Epithelial cell of prostate (primary cell): ENCODE measurements around the gene CCDC7.
"Not testable (repeated sequence)": the region's sequence is repeated elsewhere in the genome, so short reads cannot be mapped to it uniquely, and the experiment has no call there.

Experiments used
- DNase-seq: peaks from one replicate; pipeline ENCODE4 v3.0.0-alpha.2; 2011; ENCODE audit warnings: low read depth, low spot score
- H3K27ac ChIP-seq: fragments of 450-650 bp; 2 replicates; pipeline ENCODE4 v1.5.1; 2017; ENCODE audit warnings: mild to moderate bottlenecking

CCDC7 gene

GRCh38 chr10:32795598-32796183 is 349.8 kb downstream of the CCDC7 start:
- H3K27ac ChIP-seq, result no peak overlapping the region
- DNase-seq, result no peak

GRCh38 chr10:32797393-32797792 is 351.5 kb downstream of the CCDC7 start:
- not testable (repeated sequence) for DNase-seq, H3K27ac ChIP-seq

- H3K27ac ChIP-seq, result no peak overlapping the region
- no peak for DNase-seq
Measured at GRCh38 chr10:32846974-32847373, 401.0 kb downstream of the CCDC7 start.

- no peak overlapping the region for H3K27ac ChIP-seq
- DNase-seq, result no peak
Measured at GRCh38 chr10:32851301-32851700, 405.4 kb downstream of the CCDC7 start.

- no peak overlapping the region for H3K27ac ChIP-seq
- no peak for DNase-seq
Measured at GRCh38 chr10:32854435-32854834, 408.5 kb downstream of the CCDC7 start.

- DNase-seq, result no peak
- no peak overlapping the region for H3K27ac ChIP-seq
Measured at GRCh38 chr10:32865170-32865569, 419.2 kb downstream of the CCDC7 start.

GRCh38 chr10:32877915-32878314 is 432.0 kb downstream of the CCDC7 start:
- H3K27ac ChIP-seq, result no peak overlapping the region
- no peak for DNase-seq

GRCh38 chr10:32878646-32879045 is 432.7 kb downstream of the CCDC7 start:
- H3K27ac ChIP-seq, result no peak overlapping the region
- no peak for DNase-seq

- no peak overlapping the region for H3K27ac ChIP-seq
- DNase-seq, result no peak
Measured at GRCh38 chr10:32882076-32882475, 436.1 kb downstream of the CCDC7 start.

- DNase-seq, result no peak
Measured at GRCh38 chr10:32887481-32887880, 441.5 kb downstream of the CCDC7 start.

GRCh38 chr10:32888161-32888927 is 442.4 kb downstream of the CCDC7 start:
- H3K27ac ChIP-seq, result no peak overlapping the region
- DNase-seq, result no peak

More at GRCh38 chr10:32887481-32887880, 441.5 kb downstream of the CCDC7 start:
- H3K27ac ChIP-seq, result no peak overlapping the region

- H3K27ac ChIP-seq, result no peak overlapping the region
- no peak for DNase-seq
Measured at GRCh38 chr10:32889631-32890212, 443.8 kb downstream of the CCDC7 start.

- H3K27ac ChIP-seq, result no peak overlapping the region
- no peak for DNase-seq
Measured at GRCh38 chr10:32890444-32890843, 444.5 kb downstream of the CCDC7 start.

- DNase-seq, result no peak
- no peak overlapping the region for H3K27ac ChIP-seq
Measured at GRCh38 chr10:32891261-32891660, 445.3 kb downstream of the CCDC7 start.

GRCh38 chr10:32893434-32893833 is 447.5 kb downstream of the CCDC7 start:
- no peak overlapping the region for H3K27ac ChIP-seq
- DNase-seq, result no peak

- no peak overlapping the region for H3K27ac ChIP-seq
Measured at GRCh38 chr10:32893916-32894664, 448.1 kb downstream of the CCDC7 start.

GRCh38 chr10:32895200-32895968 is 449.4 kb downstream of the CCDC7 start:
- H3K27ac ChIP-seq, DNase-seq: not testable (repeated sequence)

More at GRCh38 chr10:32893916-32894664, 448.1 kb downstream of the CCDC7 start:
- DNase-seq, result no peak

GRCh38 chr10:32901815-32902214 is 455.9 kb downstream of the CCDC7 start:
- DNase-seq, result no peak
- no peak overlapping the region for H3K27ac ChIP-seq

GRCh38 chr10:32905466-32905865 is 459.5 kb downstream of the CCDC7 start:
- no peak for DNase-seq
- no peak overlapping the region for H3K27ac ChIP-seq

- DNase-seq, result no peak
- no peak overlapping the region for H3K27ac ChIP-seq
Measured at GRCh38 chr10:32906595-32906994, 460.7 kb downstream of the CCDC7 start.
